ENCODE measurements around the gene CACNA1E. TPM values are rescaled to one million over a fixed set of nuclear protein-coding genes. Genes with fewer than 3 reads are reported as not detected.

The CACNA1E gene
- total and polyA plus RNA-seq, 2 of the 13 experiments (the other 11 are each of a cell fraction or from before 2014, with no cell fraction given), result not detected

- Histone ChIP-seq H3K79me2 (ENCODE audit: insufficient read depth, low read length) (no peaks in the 10 kb centered on the region), H2AFZ (ENCODE audit: low read length) (no peak overlapping the region), H3K9ac (ENCODE audit: insufficient read depth, low read depth, low read length) (no peak overlapping the region), H3K4me1 (ENCODE audit: insufficient read depth, low read length) (no peaks in the 10 kb centered on the region), H3K4me3 (replicated peaks in 1 of 3; ENCODE audit: insufficient read depth in 1 of 3, low read depth in 2 of 3, low read length in 3 of 3) (no peak overlapping the region), H3K27ac (ENCODE audit: extremely low read length, insufficient read depth, low read length) (no peak overlapping the region), H3K9me3 (ENCODE audit: low read length) (no peaks in the 10 kb centered on the region), H4K20me1 (ENCODE audit: insufficient read depth, low read length) (no peaks in the 10 kb centered on the region), H3K36me3 (replicated peaks in 1 of 2; ENCODE audit: control insufficient read depth in 1 of 2, insufficient read depth in 2 of 2, low read length in 2 of 2) (no peaks in the 10 kb centered on the region), H3K27me3 (ENCODE audit: control insufficient read depth in 1 of 2, insufficient read depth in 2 of 2, low read length in 2 of 2) (0 out of 5 replicates have a peak, but pooled peaks cover 0 to 4% of the 10 kb centered on the region in 2 experiments), H3K4me2 (ENCODE audit: low read depth, low read length) (no peak overlapping the region)
- in situ Hi-C loops (cut with HindIII; ENCODE audit: extremely low pct_ligation_motif_present, low pct_unique_long_range_greater_than_20kb) (no loop called here), intact Hi-C loops (cut with micrococcal nuclease; ENCODE audit: unreplicated experiment) (no loop called here)
- POLR2A ChIA-PET, result no interaction called here
- ATAC-seq, result no peak
- TF ChIP-seq ZBTB42 (CRISPR knock-in tag; IDR thresholded peaks at IDR 0.05) (no peak), SP4 (CRISPR knock-in tag; IDR thresholded peaks at IDR 0.05) (no peak), IRX3 (CRISPR knock-in tag; IDR thresholded peaks at IDR 0.05; ENCODE audit: borderline replicate concordance, low read depth) (no peak), ZNF616 (CRISPR knock-in tag; IDR thresholded peaks at IDR 0.05; ENCODE audit: low read depth) (no peak), SMYD3 (CRISPR knock-in tag; IDR thresholded peaks at IDR 0.05) (no peak), SALL2 (CRISPR knock-in tag; IDR thresholded peaks at IDR 0.05) (no peak), MXD1 (CRISPR knock-in tag; IDR thresholded peaks at IDR 0.05) (no peak), ZNF101 (CRISPR knock-in tag; IDR thresholded peaks at IDR 0.05; ENCODE audit: borderline replicate concordance, low read depth) (no peak)
- TF ChIP-seq, protein P1, sequence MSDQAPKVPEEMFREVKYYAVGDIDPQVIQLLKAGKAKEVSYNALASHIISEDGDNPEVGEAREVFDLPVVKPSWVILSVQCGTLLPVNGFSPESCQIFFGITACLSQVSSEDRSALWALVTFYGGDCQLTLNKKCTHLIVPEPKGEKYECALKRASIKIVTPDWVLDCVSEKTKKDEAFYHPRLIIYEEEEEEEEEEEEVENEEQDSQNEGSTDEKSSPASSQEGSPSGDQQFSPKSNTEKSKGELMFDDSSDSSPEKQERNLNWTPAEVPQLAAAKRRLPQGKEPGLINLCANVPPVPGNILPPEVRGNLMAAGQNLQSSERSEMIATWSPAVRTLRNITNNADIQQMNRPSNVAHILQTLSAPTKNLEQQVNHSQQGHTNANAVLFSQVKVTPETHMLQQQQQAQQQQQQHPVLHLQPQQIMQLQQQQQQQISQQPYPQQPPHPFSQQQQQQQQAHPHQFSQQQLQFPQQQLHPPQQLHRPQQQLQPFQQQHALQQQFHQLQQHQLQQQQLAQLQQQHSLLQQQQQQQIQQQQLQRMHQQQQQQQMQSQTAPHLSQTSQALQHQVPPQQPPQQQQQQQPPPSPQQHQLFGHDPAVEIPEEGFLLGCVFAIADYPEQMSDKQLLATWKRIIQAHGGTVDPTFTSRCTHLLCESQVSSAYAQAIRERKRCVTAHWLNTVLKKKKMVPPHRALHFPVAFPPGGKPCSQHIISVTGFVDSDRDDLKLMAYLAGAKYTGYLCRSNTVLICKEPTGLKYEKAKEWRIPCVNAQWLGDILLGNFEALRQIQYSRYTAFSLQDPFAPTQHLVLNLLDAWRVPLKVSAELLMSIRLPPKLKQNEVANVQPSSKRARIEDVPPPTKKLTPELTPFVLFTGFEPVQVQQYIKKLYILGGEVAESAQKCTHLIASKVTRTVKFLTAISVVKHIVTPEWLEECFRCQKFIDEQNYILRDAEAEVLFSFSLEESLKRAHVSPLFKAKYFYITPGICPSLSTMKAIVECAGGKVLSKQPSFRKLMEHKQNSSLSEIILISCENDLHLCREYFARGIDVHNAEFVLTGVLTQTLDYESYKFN (CRISPR knock-in tag; conservative IDR thresholded peaks at IDR 0.05), result no peak
- TF ChIP-seq, protein P2, sequence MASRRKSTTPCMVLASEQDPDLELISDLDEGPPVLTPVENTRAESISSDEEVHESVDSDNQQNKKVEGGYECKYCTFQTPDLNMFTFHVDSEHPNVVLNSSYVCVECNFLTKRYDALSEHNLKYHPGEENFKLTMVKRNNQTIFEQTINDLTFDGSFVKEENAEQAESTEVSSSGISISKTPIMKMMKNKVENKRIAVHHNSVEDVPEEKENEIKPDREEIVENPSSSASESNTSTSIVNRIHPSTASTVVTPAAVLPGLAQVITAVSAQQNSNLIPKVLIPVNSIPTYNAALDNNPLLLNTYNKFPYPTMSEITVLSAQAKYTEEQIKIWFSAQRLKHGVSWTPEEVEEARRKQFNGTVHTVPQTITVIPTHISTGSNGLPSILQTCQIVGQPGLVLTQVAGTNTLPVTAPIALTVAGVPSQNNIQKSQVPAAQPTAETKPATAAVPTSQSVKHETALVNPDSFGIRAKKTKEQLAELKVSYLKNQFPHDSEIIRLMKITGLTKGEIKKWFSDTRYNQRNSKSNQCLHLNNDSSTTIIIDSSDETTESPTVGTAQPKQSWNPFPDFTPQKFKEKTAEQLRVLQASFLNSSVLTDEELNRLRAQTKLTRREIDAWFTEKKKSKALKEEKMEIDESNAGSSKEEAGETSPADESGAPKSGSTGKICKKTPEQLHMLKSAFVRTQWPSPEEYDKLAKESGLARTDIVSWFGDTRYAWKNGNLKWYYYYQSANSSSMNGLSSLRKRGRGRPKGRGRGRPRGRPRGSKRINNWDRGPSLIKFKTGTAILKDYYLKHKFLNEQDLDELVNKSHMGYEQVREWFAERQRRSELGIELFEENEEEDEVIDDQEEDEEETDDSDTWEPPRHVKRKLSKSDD (CRISPR knock-in tag; IDR thresholded peaks at IDR 0.05; ENCODE audit: low read depth), result no peak
- BruUV-seq (replicated peaks), result no TSS peak
- CTCF ChIA-PET (ENCODE audit: low intra/inter-chr PET ratio, low total read pairs), result no interaction called here
- DNase-seq (ENCODE audit: low spot score), result no peak
- WGBS (ENCODE audit: low lambda C conversion rate), result 11% methylated on average over 5 of the region's 7 CpGs
- FAIRE-seq, result no peak
Observed at GRCh38 chr1:181812208-181812607, 328.9 kb downstream of the CACNA1E start.

Data from HepG2 (cell line).